Thyroid gland (tissue), 4 donors: ENCODE results near the gene ZBTB42. TPM values are rescaled to one million over a fixed set of nuclear protein-coding genes. Genes with fewer than 3 reads are reported as not detected.
"Not testable (repeated sequence)": the region's sequence is repeated elsewhere in the genome, so short reads cannot be mapped to it uniquely, and the experiment has no call there.

Experiments
- DNase-seq, 2 donors: peaks; one replicate each; pipeline ENCODE4 v3.0.0-alpha.2; 2019
- H3K27ac ChIP-seq, 3 donors: fragments of 200-600 bp; sonication (generic); 1 replicate in 2 of 3; 2 replicates in 1 of 3; pipeline ENCODE4 v1.5.1; 2016 to 2019; ENCODE audit warnings: mild to moderate bottlenecking in 1 of 3, moderate library complexity in 1 of 3
- H3K27me3 ChIP-seq: fragments of 200-600 bp; sonication (generic); one replicate; pipeline ENCODE4 v1.5.1; 2019
- H3K36me3 ChIP-seq, 2 donors: fragments of 200-600 bp; sonication (generic); one replicate each; pipeline ENCODE4 v1.5.1; 2016 to 2019
- H3K4me1 ChIP-seq, 2 donors: fragments of 200-600 bp; sonication (generic); one replicate each; pipeline ENCODE4 v1.5.1; 2017 to 2019
- H3K4me3 ChIP-seq, 3 donors: fragments of 200-600 bp; sonication (generic); replicated peaks in 1 of 3; 1 replicate in 2 of 3; 2 replicates in 1 of 3; pipeline ENCODE4 v1.5.1; 2016; ENCODE audit warnings: mild to moderate bottlenecking in 1 of 3
- H3K9me3 ChIP-seq: fragments of 200-600 bp; sonication (generic); one replicate; pipeline ENCODE4 v1.5.1; 2017
- CTCF ChIP-seq, 6 experiments: fragments of 200-600 bp in 3 of 6; fragments of 450-650 bp in 3 of 6; sonication (generic) in 3 of 6; IDR thresholded peaks; one replicate each; pipeline ENCODE4 v1.5.1; 2016 to 2019; ENCODE audit warnings: antibody characterized with exemption in 6 of 6, mild to moderate bottlenecking in 2 of 6, inconsistent platforms in 1 of 6, moderate library complexity in 1 of 6
- POLR2A ChIP-seq, 2 donors: fragments of 450-650 bp; IDR thresholded peaks; one replicate each; pipeline ENCODE4 v1.6.1; 2017; ENCODE audit warnings: antibody characterized with exemption in 2 of 2, mild to moderate bottlenecking in 2 of 2, moderate library complexity in 1 of 2
- WGBS, 2 donors: methylation state at CpG; one replicate each; pipeline ENCODE4 v1.1.5; 2017; 5-methylcytosine and 5-hydroxymethylcytosine counted together
- intact Hi-C: fragments of 100-400 bp; cut with DNase I; formaldehyde crosslinking; loops from one replicate; pipeline ENCODE4 v1.15.1; 2023
- total RNA-seq, 4 donors: library from RNA; depleted of rRNA; stranded (reverse); fragments of >200 nt; gene quantifications; one replicate each; pipeline ENCODE4 v1.2.3, GENCODE V29; 2016

ZBTB42 gene
- total RNA-seq, 4 donors from 2014 or later, result 12.9 to 29.4 (median 16.8) TPM

- 11 to 12% methylated on average over 21 to 29 of the region's 39 CpGs for WGBS, 2 donors
- TF ChIP-seq CTCF (IDR thresholded peaks at IDR 0.05) (peak in 3 of 6 experiments; percentile 26 to 46 (median 43)), POLR2A (IDR thresholded peaks at IDR 0.05) (no peak)
- H3K4me3 ChIP-seq, result peak overlapping the region in 1 of 3 donors; percentile 41
- H3K27me3 ChIP-seq, result no peaks in the 10 kb centered on the region
- H3K27ac ChIP-seq, result peak overlapping the region in 1 of 3 donors; percentile 52
- DNase-seq, result peak; percentile 37 to 53
- H3K9me3 ChIP-seq, result no peaks in the 10 kb centered on the region
- intact Hi-C loops, result loop anchor here (2.0 to 10.0 kb wide), 2 partner anchors 37 to 147 kb away; partner anchors contain the start of genes AHNAK2 and CEP170B
- peaks cover 13 to 17% of the 10 kb centered on the region in 2 donors for H3K4me1 ChIP-seq
- H3K36me3 ChIP-seq, result no peaks in the 10 kb centered on the region
These were observed 26.5 kb downstream of the ZBTB42 start for GRCh38 chr14:104827177-104828055.

DNA sequence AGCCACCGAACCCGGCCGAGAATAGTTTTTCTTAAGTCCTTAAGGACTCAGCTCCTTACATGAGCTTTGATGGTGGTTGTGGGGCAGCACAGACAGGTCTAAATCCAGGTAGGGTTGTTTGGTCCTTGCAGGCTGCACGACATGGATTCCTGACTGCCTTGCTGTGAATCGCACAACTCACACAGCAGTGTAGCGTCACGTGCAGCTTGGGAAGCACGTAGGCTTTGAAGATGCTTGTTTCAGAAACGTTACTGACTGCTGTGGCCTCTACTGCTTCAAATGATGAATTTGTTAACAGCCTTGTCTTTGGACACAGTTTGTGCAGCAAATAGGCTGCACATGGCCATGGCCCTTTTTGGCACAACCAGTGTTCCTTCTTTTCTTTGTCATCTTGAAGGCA, 29.9 kb downstream of the ZBTB42 start:
- H3K36me3 ChIP-seq, result no peaks in the 10 kb centered on the region
- DNase-seq, result no peak
- H3K9me3 ChIP-seq, result no peaks in the 10 kb centered on the region
- 68 to 71% methylated on average over 9 of the region's 9 CpGs for WGBS, 2 donors
- no peak for TF ChIP-seq CTCF (IDR thresholded peaks at IDR 0.05)
- no peak for TF ChIP-seq POLR2A (IDR thresholded peaks at IDR 0.05)
- H3K27ac ChIP-seq, result no peak overlapping the region
- H3K4me1 ChIP-seq, result peaks cover 10 to 14% of the 10 kb centered on the region in 2 donors
- no peak overlapping the region for H3K4me3 ChIP-seq
- intact Hi-C loops, result no loop called here
- H3K27me3 ChIP-seq, result no peaks in the 10 kb centered on the region

- H3K9me3 ChIP-seq, intact Hi-C loops, H3K27ac ChIP-seq, DNase-seq, H3K27me3 ChIP-seq, H3K4me3 ChIP-seq, H3K4me1 ChIP-seq, H3K36me3 ChIP-seq: not testable (repeated sequence)
- WGBS, 2 donors, result 94 to 95% methylated on average over 17 to 40 of the region's 41 CpGs
These were observed 35.5 kb downstream of the ZBTB42 start for GRCh38 chr14:104836171-104836935.

GRCh38 chr14:104841730-104842129, 40.8 kb downstream of the ZBTB42 start:
- Histone ChIP-seq H3K27ac (no peak overlapping the region), H3K36me3 (no peaks in the 10 kb centered on the region), H3K4me3 (no peak overlapping the region), H3K4me1 (peaks cover 13 to 16% of the 10 kb centered on the region in 2 donors), H3K9me3 (no peaks in the 10 kb centered on the region), H3K27me3 (no peaks in the 10 kb centered on the region)
- no peak for TF ChIP-seq POLR2A (IDR thresholded peaks at IDR 0.05)
- no peak for TF ChIP-seq CTCF (IDR thresholded peaks at IDR 0.05)
- 80 to 81% methylated on average over 1 of the region's 1 CpG for WGBS, 2 donors
- intact Hi-C loops, result no loop called here
- DNase-seq, result no peak

GRCh38 chr14:104843006-104843405, 42.1 kb downstream of the ZBTB42 start:
- H3K9me3 ChIP-seq, result no peaks in the 10 kb centered on the region
- no peaks in the 10 kb centered on the region for H3K27me3 ChIP-seq
- TF ChIP-seq POLR2A (IDR thresholded peaks at IDR 0.05) (no peak), CTCF (IDR thresholded peaks at IDR 0.05) (no peak)
- no peak for DNase-seq
- WGBS, 2 donors, result 62 to 85% methylated on average over 6 to 8 of the region's 13 CpGs
- no peaks in the 10 kb centered on the region for H3K36me3 ChIP-seq
- peaks cover 13 to 16% of the 10 kb centered on the region in 2 donors for H3K4me1 ChIP-seq
- no peak overlapping the region for H3K4me3 ChIP-seq
- no peak overlapping the region for H3K27ac ChIP-seq
- intact Hi-C loops, result no loop called here
